Stomach (tissue), 9 donors: Measurements from ENCODE around the gene PFDN6. TPM values are rescaled to one million over a fixed set of nuclear protein-coding genes. Genes with fewer than 3 reads are reported as not detected.
A peak's percentile ranks its signal among the peaks of the same experiment; 100 is the strongest.

Experiments
- DNase-seq, 2 donors: peaks; one replicate each; pipeline versions ENCODE4 v3.0.0 to v3.0.0-alpha.2; 2013 to 2019
- H3K27ac ChIP-seq, 5 donors: fragments of 200-600 bp in 4 of 5; sonication (generic) in 4 of 5; one replicate each; pipeline ENCODE4 v1.5.1; 2013 to 2019; ENCODE audit warnings: mild to moderate bottlenecking in 1 of 5, moderate library complexity in 1 of 5
- H3K27me3 ChIP-seq, 3 donors: fragments of 200-600 bp; sonication (generic); one replicate each; pipeline ENCODE4 v1.5.1; 2017 to 2019; ENCODE audit warnings: mixed run types in 1 of 3
- H3K36me3 ChIP-seq, 4 donors: fragments of 200-600 bp; sonication (generic); 1 replicate in 3 of 4; 2 replicates in 1 of 4; pipeline ENCODE4 v1.5.1; 2016 to 2019
- H3K4me1 ChIP-seq, 4 donors: fragments of 200-600 bp; sonication (generic); one replicate each; pipeline ENCODE4 v1.5.1; 2016 to 2019
- H3K4me3 ChIP-seq, 4 donors: fragments of 200-600 bp; sonication (generic) in 3 of 4; one replicate each; pipeline ENCODE4 v1.5.1; 2016 to 2019; ENCODE audit warnings: mild to moderate bottlenecking in 1 of 4
- H3K9me3 ChIP-seq, 4 donors: fragments of 200-600 bp; sonication (generic); one replicate each; pipeline ENCODE4 v1.5.1; 2016 to 2019
- EP300 ChIP-seq: sonication (generic); formaldehyde crosslinking; IDR thresholded peaks from one replicate; pipeline ENCODE4 v1.6.1; 2017; ENCODE audit warnings: antibody characterized with exemption
- POLR2A ChIP-seq, 4 donors: fragments of 450-650 bp; IDR thresholded peaks; one replicate each; pipeline ENCODE4 v1.6.1; 2016; ENCODE audit warnings: antibody characterized with exemption in 4 of 4, control low read depth in 2 of 4, mild to moderate bottlenecking in 1 of 4, moderate library complexity in 1 of 4
- POLR2AphosphoS5 ChIP-seq, 3 donors: sonication (generic); formaldehyde crosslinking; IDR thresholded peaks; one replicate each; pipeline ENCODE4 v1.6.1; 2016; ENCODE audit warnings: antibody characterized with exemption in 3 of 3
- WGBS, 5 donors: extraction: QIAGEN DNeasy Blood & Tissue Kit in 3 of 5; methylation state at CpG; one replicate each; pipeline versions ENCODE4 v1.1.5 to v1.1.7; 2013 to 2018; 5-methylcytosine and 5-hydroxymethylcytosine counted together
- intact Hi-C: fragments of 100-400 bp; cut with DNase I; formaldehyde crosslinking; loops from one replicate; pipeline ENCODE4 v1.15.1; 2023; ENCODE audit warnings: low total_unique reads
- polyA plus RNA-seq, 3 donors: library from polyadenylated mRNA; stranded (reverse); fragments of 200-250 nt; gene quantifications; one replicate each; pipeline ENCODE4 v1.2.3, GENCODE V29; 2013
- total RNA-seq, 5 donors: library from RNA; depleted of rRNA; stranded (reverse); fragments of >200 nt; gene quantifications; one replicate each; pipeline versions ENCODE4 v1.1.0 to v1.2.3, GENCODE V29; 2014 to 2016
- TF ChIP-seq, protein P1 (sequence below), 7 experiments: fragments of 450-650 bp in 4 of 7; fragments of 200-600 bp in 3 of 7; sonication (generic) in 3 of 7; IDR thresholded peaks; one replicate each; pipeline ENCODE4 v1.5.1; 2016 to 2019; ENCODE audit warnings: antibody characterized with exemption in 7 of 7, control low read depth in 2 of 7, mild to moderate bottlenecking in 1 of 7
- donor health status: healthy with polysubstance abuse.
- donor health status: Bipolar disorder and iron deficiency.
- donor health status: healthy.

The PFDN6 gene
- total and polyA plus RNA-seq, 8 donors: 9.7 to 265 (median 32.9) TPM; not detected in 1

DNA sequence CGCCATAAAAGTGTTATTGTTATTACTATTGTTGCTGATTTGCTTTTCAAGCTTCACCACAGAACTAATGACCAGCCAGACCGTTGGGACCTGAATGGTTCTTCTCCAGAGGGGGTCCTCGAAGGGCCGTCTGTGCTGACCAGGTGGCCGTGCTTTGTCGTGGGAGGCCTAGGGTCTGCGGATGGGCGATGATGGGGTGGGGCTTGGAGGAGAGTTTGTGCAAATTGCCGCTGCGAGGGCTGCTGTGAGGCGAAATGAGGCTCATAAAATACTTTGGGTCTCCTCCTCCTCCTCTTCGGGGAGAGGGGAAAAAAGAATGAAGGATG is 34.2 kb downstream of the PFDN6 start:
- TF ChIP-seq POLR2AphosphoS5 (IDR thresholded peaks at IDR 0.05) (no peak), EP300 (no peak), POLR2A (IDR thresholded peaks at IDR 0.05) (no peak)
- TF ChIP-seq, protein P1, sequence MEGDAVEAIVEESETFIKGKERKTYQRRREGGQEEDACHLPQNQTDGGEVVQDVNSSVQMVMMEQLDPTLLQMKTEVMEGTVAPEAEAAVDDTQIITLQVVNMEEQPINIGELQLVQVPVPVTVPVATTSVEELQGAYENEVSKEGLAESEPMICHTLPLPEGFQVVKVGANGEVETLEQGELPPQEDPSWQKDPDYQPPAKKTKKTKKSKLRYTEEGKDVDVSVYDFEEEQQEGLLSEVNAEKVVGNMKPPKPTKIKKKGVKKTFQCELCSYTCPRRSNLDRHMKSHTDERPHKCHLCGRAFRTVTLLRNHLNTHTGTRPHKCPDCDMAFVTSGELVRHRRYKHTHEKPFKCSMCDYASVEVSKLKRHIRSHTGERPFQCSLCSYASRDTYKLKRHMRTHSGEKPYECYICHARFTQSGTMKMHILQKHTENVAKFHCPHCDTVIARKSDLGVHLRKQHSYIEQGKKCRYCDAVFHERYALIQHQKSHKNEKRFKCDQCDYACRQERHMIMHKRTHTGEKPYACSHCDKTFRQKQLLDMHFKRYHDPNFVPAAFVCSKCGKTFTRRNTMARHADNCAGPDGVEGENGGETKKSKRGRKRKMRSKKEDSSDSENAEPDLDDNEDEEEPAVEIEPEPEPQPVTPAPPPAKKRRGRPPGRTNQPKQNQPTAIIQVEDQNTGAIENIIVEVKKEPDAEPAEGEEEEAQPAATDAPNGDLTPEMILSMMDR (IDR thresholded peaks at IDR 0.05): no peak
- H3K27ac ChIP-seq: peak overlapping the region; percentile 80 to 93 (median 92)
- H3K4me3 ChIP-seq: peak overlapping the region; percentile 71 to 91 (median 74)
- intact Hi-C loops: no loop called here
- WGBS, 5 donors: 1 to 4% (median 2%) methylated on average over 12 of the region's 12 CpGs
- H3K4me1 ChIP-seq: peaks cover 36 to 48% (median 47%) of the 10 kb centered on the region in 4 donors
- no peaks in the 10 kb centered on the region for H3K9me3 ChIP-seq
- peaks cover 26 to 30% (median 30%) of the 10 kb centered on the region in 4 donors for H3K36me3 ChIP-seq
- H3K27me3 ChIP-seq: no peaks in the 10 kb centered on the region
- DNase-seq: no peak

- TF ChIP-seq POLR2AphosphoS5 (IDR thresholded peaks at IDR 0.05): no peak
- TF ChIP-seq POLR2A (IDR thresholded peaks at IDR 0.05): no peak
- TF ChIP-seq EP300: no peak
- TF ChIP-seq, protein P1 (IDR thresholded peaks at IDR 0.05): no peak
- WGBS, 5 donors: 18 to 26% (median 25%) methylated on average over 7 of the region's 7 CpGs
- H3K27me3 ChIP-seq: no peaks in the 10 kb centered on the region
- H3K4me3 ChIP-seq: peak overlapping the region; percentile 71 to 91 (median 74)
- peaks cover 21 to 25% (median 24%) of the 10 kb centered on the region in 4 donors for H3K36me3 ChIP-seq
- peak overlapping the region in 4 of 5 donors; percentile 91 to 93 (median 92) for H3K27ac ChIP-seq
- no peaks in the 10 kb centered on the region for H3K9me3 ChIP-seq
- H3K4me1 ChIP-seq: peaks cover 31 to 43% (median 42%) of the 10 kb centered on the region in 4 donors
- intact Hi-C loops: no loop called here
- DNase-seq: no peak
These were observed 34.7 kb downstream of the PFDN6 start for GRCh38 chr6:33324125-33324524.

DNA sequence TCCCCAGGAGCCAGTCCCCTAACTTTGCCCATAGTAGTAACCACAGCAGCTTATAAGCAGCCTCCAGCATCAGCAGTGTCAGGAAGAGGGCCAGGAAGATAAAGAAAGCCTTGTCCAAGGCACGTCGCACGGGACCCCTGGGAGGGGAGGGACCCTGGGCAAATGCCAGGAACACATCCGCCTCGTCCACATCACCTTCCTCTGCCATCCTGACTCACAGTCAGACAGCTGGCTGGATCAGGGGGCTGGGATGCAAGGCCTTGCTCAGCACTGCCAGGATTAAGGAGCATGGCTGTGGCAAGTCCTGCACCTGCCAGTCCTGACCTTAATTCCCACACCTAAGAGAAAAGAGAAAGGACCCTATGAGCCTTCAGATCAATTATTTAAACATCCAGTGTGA is 39.7 kb downstream of the PFDN6 start:
- Histone ChIP-seq H3K27me3 (no peaks in the 10 kb centered on the region), H3K36me3 (no peaks in the 10 kb centered on the region), H3K27ac (no peak overlapping the region), H3K4me1 (peaks cover under 1 to 3% (median 1%) of the 10 kb centered on the region in 4 donors), H3K9me3 (no peaks in the 10 kb centered on the region), H3K4me3 (no peak overlapping the region)
- no peak for DNase-seq
- TF ChIP-seq POLR2A (IDR thresholded peaks at IDR 0.05): no peak
- intact Hi-C loops: no loop called here
- WGBS, 5 donors: 39 to 58% (median 52%) methylated on average over 5 of the region's 5 CpGs

GRCh38 chr6:33330736-33331135 is 41.3 kb downstream of the PFDN6 start:
- Histone ChIP-seq H3K4me3 (no peak overlapping the region), H3K9me3 (no peaks in the 10 kb centered on the region), H3K27ac (no peak overlapping the region), H3K27me3 (no peaks in the 10 kb centered on the region), H3K4me1 (no peaks in the 10 kb centered on the region), H3K36me3 (no peaks in the 10 kb centered on the region)
- TF ChIP-seq EP300 (no peak), POLR2AphosphoS5 (IDR thresholded peaks at IDR 0.05) (no peak), POLR2A (IDR thresholded peaks at IDR 0.05) (no peak)
- TF ChIP-seq, protein P1 (IDR thresholded peaks at IDR 0.05): no peak
- WGBS, 5 donors: 78 to 88% (median 86%) methylated on average over 10 of the region's 10 CpGs
- intact Hi-C loops: no loop called here
- no peak for DNase-seq

GRCh38 chr6:33333666-33334065 is 44.3 kb downstream of the PFDN6 start:
- H3K4me3 ChIP-seq: no peak overlapping the region
- no peak overlapping the region for H3K27ac ChIP-seq
- H3K4me1 ChIP-seq: no peaks in the 10 kb centered on the region
- H3K27me3 ChIP-seq: no peaks in the 10 kb centered on the region
- DNase-seq: no peak
- H3K36me3 ChIP-seq: no peaks in the 10 kb centered on the region
- no peaks in the 10 kb centered on the region for H3K9me3 ChIP-seq
- intact Hi-C loops: no loop called here
- TF ChIP-seq, protein P1 (IDR thresholded peaks at IDR 0.05): no peak
- no peak for TF ChIP-seq POLR2AphosphoS5 (IDR thresholded peaks at IDR 0.05)
- TF ChIP-seq POLR2A (IDR thresholded peaks at IDR 0.05): no peak
- TF ChIP-seq EP300: no peak
- WGBS, 5 donors: 86 to 90% (median 89%) methylated on average over 4 of the region's 4 CpGs
